ENCODE results near the gene CERS3.

Gene CERS3

DNA sequence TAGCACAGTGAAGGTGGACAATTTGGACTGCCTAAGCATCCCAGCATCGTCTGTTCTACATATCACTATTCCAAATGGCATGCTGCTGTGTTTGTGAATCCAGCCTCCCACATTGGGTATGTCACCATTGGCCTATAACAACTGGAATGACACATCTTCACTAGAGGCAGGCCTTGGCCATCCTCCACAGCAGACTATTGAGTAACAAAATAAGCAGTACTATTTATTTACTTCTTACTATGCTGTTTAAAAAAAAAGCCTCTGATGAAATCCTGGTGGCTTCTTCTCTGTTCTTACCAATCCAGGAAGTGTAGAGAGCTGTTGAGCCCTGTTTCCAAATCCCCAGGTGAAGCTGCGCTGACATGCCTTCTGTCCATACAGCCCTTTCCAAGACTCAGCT, 30.6 kb upstream of the CERS3 start:
- no peaks in the 10 kb centered on the region for H3K4me1 ChIP-seq (ENCODE audit: control insufficient read depth, insufficient read depth, low read length)
- 91 to 95% methylated on average over 2 of the region's 2 CpGs for WGBS, 2 experiments
- no peaks in the 10 kb centered on the region for H3K36me3 ChIP-seq (ENCODE audit: control insufficient read depth, insufficient read depth, low read length)
- H3K27ac ChIP-seq (ENCODE audit: insufficient read depth, low read depth, low read length, poor library complexity, severe bottlenecking): no peak overlapping the region
- no peak overlapping the region for H3K4me3 ChIP-seq (ENCODE audit: insufficient read depth, low read depth, low read length)
- H3K9me3 ChIP-seq (ENCODE audit: control insufficient read depth, low read length): no peaks in the 10 kb centered on the region
- no peaks in the 10 kb centered on the region for H3K27me3 ChIP-seq (ENCODE audit: control insufficient read depth, insufficient read depth, low read length, poor library complexity, severe bottlenecking)

DNA sequence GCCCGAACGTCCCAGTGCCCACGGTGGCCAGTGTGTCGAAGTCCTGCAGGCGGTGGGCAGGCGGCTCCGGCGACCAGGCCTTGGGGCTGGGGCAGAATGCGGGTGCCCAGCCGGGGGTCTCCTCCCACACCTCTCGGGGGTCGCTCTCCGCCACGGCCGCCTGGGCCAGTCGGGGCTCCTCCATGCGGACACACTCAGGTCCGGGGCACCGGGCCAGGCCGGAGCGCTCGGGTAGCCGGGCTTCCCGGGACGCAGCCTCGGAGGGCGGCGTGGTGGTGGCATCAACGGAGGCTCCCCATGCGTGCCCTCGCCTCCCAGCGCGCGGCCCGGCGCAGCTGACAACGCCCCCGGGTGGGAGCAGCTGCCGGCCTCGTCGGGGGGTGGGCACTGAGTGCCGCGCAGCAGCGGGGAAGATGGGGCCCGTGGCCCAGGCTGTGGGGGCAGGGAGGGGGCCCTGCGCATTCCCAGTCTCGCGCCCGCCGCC, 30.1 kb upstream of the CERS3 start:
- 94 to 95% methylated on average over 50 of the region's 50 CpGs for WGBS, 2 experiments
- H3K27ac ChIP-seq (ENCODE audit: insufficient read depth, low read depth, low read length, poor library complexity, severe bottlenecking): no peak overlapping the region
- H3K4me1 ChIP-seq (ENCODE audit: control insufficient read depth, insufficient read depth, low read length): no peaks in the 10 kb centered on the region
- H3K4me3 ChIP-seq (ENCODE audit: insufficient read depth, low read depth, low read length): no peak overlapping the region
- H3K27me3 ChIP-seq (ENCODE audit: control insufficient read depth, insufficient read depth, low read length, poor library complexity, severe bottlenecking): no peaks in the 10 kb centered on the region
- no peaks in the 10 kb centered on the region for H3K36me3 ChIP-seq (ENCODE audit: control insufficient read depth, insufficient read depth, low read length)
- H3K9me3 ChIP-seq (ENCODE audit: control insufficient read depth, low read length): no peaks in the 10 kb centered on the region

DNA sequence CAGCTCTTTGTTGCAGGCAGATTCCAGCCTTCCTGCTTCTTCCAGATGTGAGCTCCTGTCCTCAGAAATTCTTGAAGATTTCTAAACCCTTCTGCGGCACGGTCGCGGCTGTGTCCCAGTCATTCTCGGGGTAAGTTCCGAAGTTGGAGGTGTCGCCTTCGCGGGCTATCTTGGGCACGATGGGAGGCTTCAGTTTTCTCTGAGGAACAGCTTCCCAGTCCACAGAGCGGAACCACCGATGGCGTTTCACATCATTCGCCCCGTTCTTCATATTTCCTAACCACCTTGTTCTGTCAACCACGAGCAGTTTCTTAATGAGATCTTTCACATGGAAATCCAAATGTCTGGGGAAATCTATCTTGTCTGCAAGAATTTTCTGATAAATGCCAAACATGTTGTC, 24.7 kb upstream of the CERS3 start:
- no peaks in the 10 kb centered on the region for H3K27me3 ChIP-seq (ENCODE audit: control insufficient read depth, insufficient read depth, low read length, poor library complexity, severe bottlenecking)
- H3K36me3 ChIP-seq (ENCODE audit: control insufficient read depth, insufficient read depth, low read length): no peaks in the 10 kb centered on the region
- no peak overlapping the region for H3K4me3 ChIP-seq (ENCODE audit: insufficient read depth, low read depth, low read length)
- H3K9me3 ChIP-seq (ENCODE audit: control insufficient read depth, low read length): no peaks in the 10 kb centered on the region
- no peak overlapping the region for H3K27ac ChIP-seq (ENCODE audit: insufficient read depth, low read depth, low read length, poor library complexity, severe bottlenecking)
- no peaks in the 10 kb centered on the region for H3K4me1 ChIP-seq (ENCODE audit: control insufficient read depth, insufficient read depth, low read length)
- 95 to 96% methylated on average over 16 of the region's 16 CpGs for WGBS, 2 experiments

GRCh38 chr15:100547961-100548360, 19.2 kb upstream of the CERS3 start:
- no peaks in the 10 kb centered on the region for H3K36me3 ChIP-seq (ENCODE audit: control insufficient read depth, insufficient read depth, low read length)
- no peaks in the 10 kb centered on the region for H3K27me3 ChIP-seq (ENCODE audit: control insufficient read depth, insufficient read depth, low read length, poor library complexity, severe bottlenecking)
- 90 to 91% methylated on average over 5 of the region's 5 CpGs for WGBS, 2 experiments
- no peak overlapping the region for H3K27ac ChIP-seq (ENCODE audit: insufficient read depth, low read depth, low read length, poor library complexity, severe bottlenecking)
- no peak overlapping the region for H3K4me3 ChIP-seq (ENCODE audit: insufficient read depth, low read depth, low read length)
- no peaks in the 10 kb centered on the region for H3K4me1 ChIP-seq (ENCODE audit: control insufficient read depth, insufficient read depth, low read length)
- H3K9me3 ChIP-seq (ENCODE audit: control insufficient read depth, low read length): no peaks in the 10 kb centered on the region

- H3K4me1 ChIP-seq (ENCODE audit: control insufficient read depth, insufficient read depth, low read length): no peaks in the 10 kb centered on the region
- no peak overlapping the region for H3K4me3 ChIP-seq (ENCODE audit: insufficient read depth, low read depth, low read length)
- H3K27me3 ChIP-seq (ENCODE audit: control insufficient read depth, insufficient read depth, low read length, poor library complexity, severe bottlenecking): no peaks in the 10 kb centered on the region
- H3K36me3 ChIP-seq (ENCODE audit: control insufficient read depth, insufficient read depth, low read length): no peaks in the 10 kb centered on the region
- H3K9me3 ChIP-seq (ENCODE audit: control insufficient read depth, low read length): no peaks in the 10 kb centered on the region
- WGBS, 2 experiments: 94 to 97% methylated on average over 6 of the region's 6 CpGs
- H3K27ac ChIP-seq (ENCODE audit: insufficient read depth, low read depth, low read length, poor library complexity, severe bottlenecking): no peak overlapping the region
Observed at GRCh38 chr15:100544946-100545345, 16.2 kb upstream of the CERS3 start.

DNA sequence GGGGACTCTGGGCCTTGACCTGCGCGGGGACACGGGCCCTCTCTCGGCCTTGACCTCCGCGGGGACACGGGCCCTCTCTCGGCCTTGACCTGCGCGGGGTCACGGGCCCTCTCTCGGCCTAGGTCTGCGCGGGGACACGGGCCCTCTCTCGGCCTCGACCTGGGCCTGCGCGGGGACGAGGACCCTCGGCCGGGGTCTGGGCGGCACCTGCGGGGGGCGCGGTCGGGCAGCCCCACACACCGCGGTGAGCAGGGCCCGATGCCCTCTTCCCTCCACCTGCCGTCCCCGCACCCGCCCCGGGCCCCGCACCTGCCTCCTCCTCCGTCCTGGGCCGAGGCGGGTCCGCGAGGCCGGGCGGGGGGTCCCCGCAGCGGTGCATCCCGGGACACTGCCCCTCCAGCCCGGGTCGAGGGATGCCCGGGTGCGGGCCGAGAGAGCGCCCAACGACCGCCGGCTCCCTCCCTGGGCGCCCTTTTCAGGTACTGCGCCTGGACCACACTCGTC, 15.6 kb upstream of the CERS3 start:
- Histone ChIP-seq H3K36me3 (ENCODE audit: control insufficient read depth, insufficient read depth, low read length) (no peaks in the 10 kb centered on the region), H3K27me3 (ENCODE audit: control insufficient read depth, insufficient read depth, low read length, poor library complexity, severe bottlenecking) (no peaks in the 10 kb centered on the region), H3K9me3 (ENCODE audit: control insufficient read depth, low read length) (no peaks in the 10 kb centered on the region), H3K4me1 (ENCODE audit: control insufficient read depth, insufficient read depth, low read length) (no peaks in the 10 kb centered on the region), H3K27ac (ENCODE audit: insufficient read depth, low read depth, low read length, poor library complexity, severe bottlenecking) (no peak overlapping the region), H3K4me3 (ENCODE audit: insufficient read depth, low read depth, low read length) (no peak overlapping the region)
- 94 to 95% methylated on average over 57 of the region's 57 CpGs for WGBS, 2 experiments

DNA sequence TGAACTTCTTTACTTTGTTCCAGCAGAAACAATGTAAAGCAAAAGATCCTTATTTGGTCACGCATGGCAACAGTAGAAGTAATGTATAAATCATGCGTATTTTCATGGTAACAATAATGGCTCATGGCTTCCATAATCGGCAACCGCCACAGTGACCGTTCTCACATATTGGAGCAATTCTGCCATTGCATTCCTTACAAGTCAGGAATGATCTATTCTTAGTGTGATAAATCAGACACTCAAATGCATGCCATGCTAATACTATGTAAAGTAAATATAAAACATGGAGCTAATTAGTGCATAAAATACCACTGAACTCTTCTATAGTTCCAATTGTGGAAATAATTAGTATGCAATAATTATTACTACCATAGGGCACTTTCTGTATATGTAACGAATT, 13.5 kb upstream of the CERS3 start:
- Histone ChIP-seq H3K36me3 (ENCODE audit: control insufficient read depth, insufficient read depth, low read length) (no peaks in the 10 kb centered on the region), H3K27me3 (ENCODE audit: control insufficient read depth, insufficient read depth, low read length, poor library complexity, severe bottlenecking) (no peaks in the 10 kb centered on the region), H3K9me3 (ENCODE audit: control insufficient read depth, low read length) (no peaks in the 10 kb centered on the region), H3K4me1 (ENCODE audit: control insufficient read depth, insufficient read depth, low read length) (no peaks in the 10 kb centered on the region), H3K27ac (ENCODE audit: insufficient read depth, low read depth, low read length, poor library complexity, severe bottlenecking) (no peak overlapping the region), H3K4me3 (ENCODE audit: insufficient read depth, low read depth, low read length) (no peak overlapping the region)
- WGBS, 2 experiments: 98 to 99% methylated on average over 5 of the region's 6 CpGs

DNA sequence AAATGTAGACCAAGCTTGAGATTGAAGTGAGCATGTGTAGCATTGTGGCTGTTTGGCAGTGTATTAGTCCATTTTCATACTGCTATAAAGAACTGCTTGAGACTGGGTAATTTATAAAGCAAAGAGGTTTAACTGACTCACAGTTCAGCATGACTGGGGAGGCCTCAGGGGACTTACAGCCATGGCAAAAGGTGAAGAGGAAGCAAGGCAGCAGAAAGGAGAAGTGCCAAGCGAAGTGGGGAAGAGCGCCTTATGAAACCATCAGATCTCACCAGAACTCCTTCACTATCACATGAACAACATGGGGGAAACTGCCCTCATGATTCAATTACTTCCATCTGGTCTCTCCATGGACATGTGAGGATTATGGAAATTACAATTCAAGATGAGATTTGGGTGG, 8.6 kb upstream of the CERS3 start:
- H3K4me3 ChIP-seq (ENCODE audit: insufficient read depth, low read depth, low read length): no peak overlapping the region
- no peaks in the 10 kb centered on the region for H3K4me1 ChIP-seq (ENCODE audit: control insufficient read depth, insufficient read depth, low read length)
- no peaks in the 10 kb centered on the region for H3K9me3 ChIP-seq (ENCODE audit: control insufficient read depth, low read length)
- H3K27ac ChIP-seq (ENCODE audit: insufficient read depth, low read depth, low read length, poor library complexity, severe bottlenecking): no peak overlapping the region
- no peaks in the 10 kb centered on the region for H3K27me3 ChIP-seq (ENCODE audit: control insufficient read depth, insufficient read depth, low read length, poor library complexity, severe bottlenecking)
- no peaks in the 10 kb centered on the region for H3K36me3 ChIP-seq (ENCODE audit: control insufficient read depth, insufficient read depth, low read length)
- WGBS, 2 experiments: 52 to 63% methylated on average over 2 of the region's 2 CpGs

- no peaks in the 10 kb centered on the region for H3K36me3 ChIP-seq (ENCODE audit: control insufficient read depth, insufficient read depth, low read length)
- H3K27ac ChIP-seq (ENCODE audit: insufficient read depth, low read depth, low read length, poor library complexity, severe bottlenecking): no peak overlapping the region
- no peaks in the 10 kb centered on the region for H3K9me3 ChIP-seq (ENCODE audit: control insufficient read depth, low read length)
- H3K4me1 ChIP-seq (ENCODE audit: control insufficient read depth, insufficient read depth, low read length): no peaks in the 10 kb centered on the region
- H3K4me3 ChIP-seq (ENCODE audit: insufficient read depth, low read depth, low read length): no peak overlapping the region
- H3K27me3 ChIP-seq (ENCODE audit: control insufficient read depth, insufficient read depth, low read length, poor library complexity, severe bottlenecking): no peaks in the 10 kb centered on the region
Observed at GRCh38 chr15:100536733-100537132, 8.0 kb upstream of the CERS3 start.

DNA sequence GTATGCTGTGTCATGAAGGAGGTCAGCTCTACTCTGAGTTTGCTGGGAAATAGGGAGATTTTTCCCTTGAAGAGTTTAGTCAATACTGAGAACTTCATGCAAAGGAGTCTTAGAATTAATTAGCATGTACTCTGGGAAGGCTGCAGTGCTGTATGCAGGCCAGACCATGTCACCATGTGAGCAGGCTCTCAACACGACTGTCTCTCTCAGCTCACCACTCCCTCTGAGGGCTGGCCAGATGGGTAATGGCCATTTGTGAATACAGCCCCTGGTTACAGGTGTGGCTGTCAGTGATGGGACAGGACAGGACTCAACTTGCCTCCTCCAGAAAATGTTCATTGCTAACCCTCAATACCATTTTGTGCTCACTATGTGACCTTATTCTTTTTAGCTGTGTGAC, 5.1 kb upstream of the CERS3 start:
- Histone ChIP-seq H3K27ac (ENCODE audit: insufficient read depth, low read depth, low read length, poor library complexity, severe bottlenecking) (no peak overlapping the region), H3K27me3 (ENCODE audit: control insufficient read depth, insufficient read depth, low read length, poor library complexity, severe bottlenecking) (no peaks in the 10 kb centered on the region), H3K4me1 (ENCODE audit: control insufficient read depth, insufficient read depth, low read length) (no peaks in the 10 kb centered on the region), H3K4me3 (ENCODE audit: insufficient read depth, low read depth, low read length) (no peak overlapping the region), H3K36me3 (ENCODE audit: control insufficient read depth, insufficient read depth, low read length) (no peaks in the 10 kb centered on the region), H3K9me3 (ENCODE audit: control insufficient read depth, low read length) (no peaks in the 10 kb centered on the region)
- 62 to 68% methylated on average over 1 of the region's 1 CpG for WGBS, 2 experiments

DNA sequence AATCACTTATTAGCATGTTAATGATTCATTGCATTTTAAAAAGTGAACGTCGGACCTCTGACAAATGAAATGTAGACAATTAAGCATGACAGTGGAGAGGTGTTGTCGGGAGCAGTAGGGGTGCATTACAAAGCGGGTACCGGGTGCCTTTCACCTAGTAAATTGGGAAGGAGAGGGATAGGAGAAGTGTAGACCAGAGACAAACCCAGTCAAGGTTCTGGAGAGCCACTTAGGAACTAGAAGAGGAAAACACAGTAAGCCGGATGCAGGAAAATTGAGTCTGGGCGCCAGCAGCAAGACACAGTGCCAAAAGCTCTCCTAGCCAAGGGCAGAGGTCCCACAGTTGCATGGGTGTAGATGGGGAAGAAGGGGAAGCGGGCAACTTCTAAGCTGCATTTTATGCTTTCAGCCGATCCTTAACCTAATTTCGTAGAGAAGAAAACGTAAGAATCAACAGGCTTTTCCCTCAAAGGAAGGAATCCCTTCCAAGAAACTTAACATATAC, 3.1 kb upstream of the CERS3 start:
- 86 to 87% methylated on average over 11 of the region's 11 CpGs for WGBS, 2 experiments
- Histone ChIP-seq H3K36me3 (ENCODE audit: control insufficient read depth, insufficient read depth, low read length) (no peaks in the 10 kb centered on the region), H3K4me3 (ENCODE audit: insufficient read depth, low read depth, low read length) (no peak overlapping the region), H3K9me3 (ENCODE audit: control insufficient read depth, low read length) (no peaks in the 10 kb centered on the region), H3K4me1 (ENCODE audit: control insufficient read depth, insufficient read depth, low read length) (no peaks in the 10 kb centered on the region), H3K27ac (ENCODE audit: insufficient read depth, low read depth, low read length, poor library complexity, severe bottlenecking) (no peak overlapping the region), H3K27me3 (ENCODE audit: control insufficient read depth, insufficient read depth, low read length, poor library complexity, severe bottlenecking) (no peaks in the 10 kb centered on the region)
